Lung microvascular endothelial cell (primary cell): Measurements from ENCODE around the gene CPHXL. TPM values are rescaled to one million over a fixed set of nuclear protein-coding genes. Genes with fewer than 3 reads are reported as not detected.
A peak's percentile ranks its signal among the peaks of the same experiment; 100 is the strongest.

Experiments used
- DNase-seq, 2 donors: peaks; one replicate each; pipeline versions ENCODE4 v3.0.0 to v3.0.0-alpha.2; 2010; ENCODE audit warnings: low read depth in 2 of 2
- total RNA-seq: library from RNA; depleted of rRNA; stranded (reverse); fragments of >200 nt; gene quantifications from 2 replicates; pipeline ENCODE4 v1.2.1, GENCODE V29; 2014

Gene CPHXL
- total RNA-seq, 1 donor from 2014 or later = not detected

DNA sequence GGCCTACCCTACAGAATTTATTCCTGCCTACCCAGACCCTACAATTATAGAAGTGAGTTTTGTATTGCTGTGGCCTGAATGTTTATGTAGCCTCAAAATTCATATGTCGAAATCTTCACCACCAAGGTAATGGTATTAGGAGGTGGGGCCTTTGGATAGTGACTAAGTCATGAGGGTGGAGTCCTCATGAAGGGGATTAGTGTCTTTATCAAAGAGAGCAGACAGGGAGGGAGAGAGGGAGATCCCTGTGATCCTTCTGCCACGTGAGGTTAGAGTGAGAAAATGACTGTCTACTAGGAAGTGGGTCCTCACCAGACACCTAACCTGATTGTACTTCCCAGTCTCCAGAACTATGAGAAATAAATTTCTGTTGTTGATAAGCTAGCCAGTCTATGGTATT, 24.0 kb downstream of the CPHXL start:
- no peak for DNase-seq

DNA sequence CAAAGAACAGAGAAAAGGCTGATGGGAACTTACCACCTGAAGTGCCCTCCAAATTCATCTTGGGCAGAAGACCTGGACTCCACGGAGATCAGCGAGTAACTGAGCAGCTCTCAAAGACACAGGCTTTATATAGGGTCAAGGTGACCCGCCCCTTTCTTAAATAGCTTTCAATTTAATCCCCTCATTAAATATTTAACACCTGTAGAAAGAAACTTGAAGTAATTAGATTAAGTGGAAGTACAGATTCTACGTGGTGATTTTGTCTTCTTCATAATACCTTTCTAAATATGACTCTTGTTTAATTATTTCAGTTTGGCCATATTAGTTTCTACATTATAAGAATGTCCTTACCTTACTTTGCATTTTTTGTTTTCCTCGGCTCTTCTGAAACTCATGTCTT, 24.9 kb downstream of the CPHXL start, which contains the start of gene DUXB:
TSS of gene DUXB (minus strand) at position 101 of the 400 bp plus-strand sequence. CDS start at position 58, 43 bp downstream.
- no peak for DNase-seq

DNA sequence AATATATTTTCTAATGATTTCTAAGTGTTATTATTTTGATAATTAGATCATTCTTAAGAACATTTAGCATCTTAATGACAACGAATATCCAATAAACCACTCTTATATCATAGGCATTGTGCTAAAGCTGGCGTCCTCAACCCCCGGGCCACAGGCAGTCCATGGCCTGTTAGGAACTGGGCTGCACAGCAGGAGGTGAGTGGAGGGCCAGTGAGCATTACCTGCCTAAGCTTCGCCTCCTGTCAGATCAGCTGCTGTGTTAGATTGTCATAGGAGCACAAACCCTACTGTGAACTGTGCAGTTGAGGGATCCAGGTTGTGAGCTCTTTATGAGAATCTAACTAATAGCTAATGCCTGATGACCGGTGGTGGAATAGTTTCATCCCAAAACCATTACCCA, 28.7 kb downstream of the CPHXL start:
- no peak for DNase-seq

DNA sequence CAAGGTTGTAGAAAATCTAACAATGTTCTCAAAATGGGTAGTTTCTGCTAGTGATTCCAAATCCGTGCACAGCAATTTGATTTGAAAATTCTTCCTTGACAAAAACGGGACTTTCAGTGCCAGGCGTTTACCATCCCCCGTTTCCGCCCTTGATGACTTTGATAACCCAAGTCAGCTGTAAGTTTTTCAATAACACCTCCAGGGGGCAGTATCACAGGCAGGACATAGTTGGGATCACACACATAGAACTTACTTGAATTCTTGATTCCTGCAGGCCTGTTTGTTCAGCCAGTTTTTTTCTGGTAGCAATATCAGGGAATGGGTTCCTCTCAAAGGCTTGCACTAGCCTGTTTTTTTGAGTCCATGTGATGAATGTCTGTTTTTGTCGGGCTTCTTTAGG, 30.6 kb downstream of the CPHXL start:
- DNase-seq = no peak

DNA sequence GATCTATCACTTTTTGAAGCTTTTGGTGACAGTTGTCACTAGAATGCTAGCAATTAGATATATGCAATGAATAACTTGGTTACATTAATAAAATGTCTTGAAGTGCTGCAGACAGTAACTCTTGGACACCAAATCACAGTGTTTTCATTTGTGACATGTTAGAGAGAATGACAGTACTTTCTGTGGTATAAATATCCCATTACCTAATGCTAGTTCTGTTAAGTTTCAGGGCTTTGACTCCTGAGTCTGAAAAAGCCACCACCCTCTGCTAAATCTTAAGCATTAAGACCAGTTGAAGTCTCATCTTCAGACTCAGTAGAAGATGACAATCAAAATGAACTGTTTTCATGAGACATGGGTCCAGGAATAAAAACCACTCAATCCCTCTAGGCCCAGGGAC, 38.9 kb downstream of the CPHXL start:
- no peak for DNase-seq

DNA sequence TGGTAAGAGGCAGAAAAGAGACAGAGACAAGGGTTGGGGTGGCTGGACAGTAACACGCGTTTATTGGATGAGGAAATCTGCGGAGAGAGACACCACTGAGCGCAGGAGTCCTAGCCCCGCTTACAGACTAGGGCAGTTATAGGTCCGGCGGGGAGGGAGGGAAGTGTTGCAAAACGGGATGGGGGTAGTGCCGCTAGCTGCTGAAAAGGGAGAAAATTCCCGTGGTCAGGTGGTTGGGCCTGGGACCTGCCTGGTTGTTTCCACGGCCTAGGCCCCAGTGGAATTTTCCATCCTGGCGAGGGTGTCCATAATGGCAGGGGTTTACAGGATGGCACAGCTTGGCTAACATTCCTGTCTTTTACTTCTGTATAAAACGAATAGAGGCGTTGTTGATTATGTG, 44.0 kb downstream of the CPHXL start:
- no peak for DNase-seq

DNA sequence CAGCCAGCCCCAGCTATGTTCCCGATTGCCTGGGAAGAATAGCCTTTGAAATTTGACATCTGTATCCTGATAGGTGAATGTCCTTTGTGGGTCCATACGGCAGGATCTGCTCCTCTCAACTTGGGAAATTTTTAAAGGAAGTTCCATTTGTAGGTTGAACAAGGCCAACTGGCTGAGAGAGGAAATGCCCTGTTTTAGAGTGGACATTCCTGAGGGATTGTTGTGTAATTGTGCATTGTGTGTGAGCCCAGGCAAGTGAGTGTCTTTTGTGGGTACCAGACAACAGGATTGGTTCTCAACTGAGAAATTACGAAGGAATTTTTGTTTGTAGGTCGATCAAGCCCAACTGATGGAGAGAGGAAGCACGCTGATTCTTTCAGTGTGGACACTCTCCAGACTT, 46.9 kb downstream of the CPHXL start:
- DNase-seq = peak; percentile 29 to 60

DNA sequence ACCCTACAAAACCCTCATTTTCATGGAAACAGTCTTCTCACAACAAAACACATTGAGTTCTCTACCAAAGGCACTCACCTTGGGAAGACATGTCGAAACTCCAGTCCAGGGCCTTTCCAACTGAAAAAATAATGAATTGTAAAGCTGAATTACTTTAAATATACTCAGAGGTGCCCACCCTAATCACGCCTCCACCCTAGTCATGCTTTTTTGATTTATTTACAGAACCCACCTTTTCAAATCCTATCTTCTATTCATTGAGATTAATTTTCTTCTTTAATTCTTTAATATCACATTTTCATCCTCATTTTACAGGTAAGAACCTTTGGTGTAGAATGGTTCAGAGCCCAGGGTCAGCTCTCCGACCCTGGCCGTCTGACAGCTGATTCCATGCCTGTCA, 49.4 kb downstream of the CPHXL start, which contains the start of gene CPHXL2:
TSS of gene CPHXL2 (minus strand) at position 101 of the 400 bp plus-strand sequence. CDS start at position 91, 10 bp downstream.
- no peak for DNase-seq

DNA sequence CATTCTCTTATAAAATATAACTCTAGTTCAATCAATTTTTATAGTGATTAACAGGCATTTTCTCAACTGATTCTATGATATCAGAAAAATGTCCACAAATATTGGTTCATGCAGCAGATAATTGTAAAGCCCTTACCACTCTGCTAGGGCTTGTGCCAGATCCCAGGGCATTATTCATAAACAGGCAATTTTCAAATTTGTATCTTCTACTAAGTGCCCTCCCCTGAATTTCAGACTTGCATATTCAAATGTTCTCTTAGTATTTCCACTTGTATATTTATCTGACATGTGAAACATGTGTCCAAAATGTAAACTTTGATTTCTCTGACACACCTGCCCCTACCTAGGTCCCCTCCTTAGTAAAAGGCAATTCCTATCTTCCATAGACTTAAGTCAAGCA, 58.8 kb downstream of the CPHXL start:
- no peak for DNase-seq

Other genes with a start within 250 kb of the CPHXL start
- gene CHST6, start 231.0 kb downstream of the CPHXL start, total RNA-seq = 0.44 and 0.99 TPM in 2 replicates
- not detected in 2 replicates for gene CHST5, start 190.4 kb downstream of the CPHXL start, total RNA-seq
- gene TMEM231, start 170.2 kb downstream of the CPHXL start, total RNA-seq = 4.6 and 5.2 TPM in 2 replicates
- gene GABARAPL2, start 160.1 kb downstream of the CPHXL start, total RNA-seq = 39.7 and 77.0 TPM in 2 replicates
- 43.2 and 56.9 TPM in 2 replicates for gene ADAT1, start 103.2 kb downstream of the CPHXL start, total RNA-seq
- 119 and 121 TPM in 2 replicates for gene KARS1, start 78.8 kb downstream of the CPHXL start, total RNA-seq
- 27.7 and 42.3 TPM in 2 replicates for gene TERF2IP, start 78.7 kb downstream of the CPHXL start, total RNA-seq
- not detected in 2 replicates for gene CPHXL2, start 49.5 kb downstream of the CPHXL start, total RNA-seq
- not detected in 2 replicates for gene DUXB, start 25.0 kb downstream of the CPHXL start, total RNA-seq